ENCODE measurements around the gene SLC25A41. TPM values are rescaled to one million over a fixed set of nuclear protein-coding genes. Genes with fewer than 3 reads are reported as not detected.

SLC25A41 gene
- total RNA-seq, 2 experiments from 2014 or later: 0.46 to 0.64 TPM

GRCh38 chr19:6475321-6476108, 42.0 kb upstream of the SLC25A41 start:
- H3K4me1 Mint-ChIP-seq: peaks cover 12% of the 10 kb centered on the region
- no peak overlapping the region for H3K27ac Mint-ChIP-seq
- CTCF ChIA-PET: interaction anchor here (0.5 kb wide), 1 partner anchor 113 kb away, joined by 3 read pairs; no protein-coding TSS in a partner anchor
- H3K4me3 Mint-ChIP-seq: no peak overlapping the region
- intact Hi-C loops (cut with DNase I, micrococcal nuclease): loop anchor here in 1 of 2 experiments (1.0 kb wide), 3 partner anchors 15 to 102 kb away; no protein-coding TSS in a partner anchor
- H3K9me3 Mint-ChIP-seq (ENCODE audit: low read depth): no peaks in the 10 kb centered on the region
- DNase-seq: no peak
- peaks cover 21% of the 10 kb centered on the region for H3K36me3 Mint-ChIP-seq (ENCODE audit: low read depth)
- POLR2A ChIA-PET: no interaction called here
- no peaks in the 10 kb centered on the region for H3K27me3 Mint-ChIP-seq
- no peak for ATAC-seq

GRCh38 chr19:6473647-6474046, 40.1 kb upstream of the SLC25A41 start:
- intact Hi-C loops (cut with DNase I, micrococcal nuclease): no loop called here
- Mint-ChIP-seq H3K27ac (no peak overlapping the region), H3K36me3 (ENCODE audit: low read depth) (peaks cover 29% of the 10 kb centered on the region), H3K27me3 (no peaks in the 10 kb centered on the region), H3K4me3 (no peak overlapping the region), H3K9me3 (ENCODE audit: low read depth) (no peaks in the 10 kb centered on the region), H3K4me1 (peaks cover 3% of the 10 kb centered on the region)
- DNase-seq: no peak
- CTCF ChIA-PET: no interaction called here
- no peak for ATAC-seq
- POLR2A ChIA-PET: no interaction called here

- ATAC-seq (no peak), DNase-seq (no peak)
- CTCF ChIA-PET: interaction anchor here (0.6 kb wide), 1 partner anchor 38 kb away, joined by 4 read pairs; no protein-coding TSS in a partner anchor
- H3K4me1 Mint-ChIP-seq: peaks cover 3% of the 10 kb centered on the region
- POLR2A ChIA-PET: no interaction called here
- H3K36me3 Mint-ChIP-seq (ENCODE audit: low read depth): peaks cover 35% of the 10 kb centered on the region
- no peaks in the 10 kb centered on the region for H3K9me3 Mint-ChIP-seq (ENCODE audit: low read depth)
- intact Hi-C loops (cut with DNase I, micrococcal nuclease): no loop called here
- H3K27me3 Mint-ChIP-seq: no peaks in the 10 kb centered on the region
- no peak overlapping the region for H3K4me3 Mint-ChIP-seq
- H3K27ac Mint-ChIP-seq: no peak overlapping the region
These were observed 39.1 kb upstream of the SLC25A41 start for GRCh38 chr19:6472713-6473112.

GRCh38 chr19:6471076-6471475, 37.5 kb upstream of the SLC25A41 start:
- no peaks in the 10 kb centered on the region for H3K27me3 Mint-ChIP-seq
- POLR2A ChIA-PET: interaction anchor here (0.5 kb wide), 1 partner anchor 107 kb away, joined by 3 read pairs; no protein-coding TSS in a partner anchor
- no peak for DNase-seq
- no peak for ATAC-seq
- no peaks in the 10 kb centered on the region for H3K9me3 Mint-ChIP-seq (ENCODE audit: low read depth)
- peaks cover 33% of the 10 kb centered on the region for H3K36me3 Mint-ChIP-seq (ENCODE audit: low read depth)
- CTCF ChIA-PET: no interaction called here
- H3K4me3 Mint-ChIP-seq: no peak overlapping the region
- no peak overlapping the region for H3K27ac Mint-ChIP-seq
- H3K4me1 Mint-ChIP-seq: peaks cover 3% of the 10 kb centered on the region
- intact Hi-C loops (cut with DNase I, micrococcal nuclease): no loop called here

- H3K9me3 Mint-ChIP-seq (ENCODE audit: low read depth): no peaks in the 10 kb centered on the region
- H3K36me3 Mint-ChIP-seq (ENCODE audit: low read depth): peaks cover 29% of the 10 kb centered on the region
- no peak overlapping the region for H3K27ac Mint-ChIP-seq
- H3K27me3 Mint-ChIP-seq: no peaks in the 10 kb centered on the region
- intact Hi-C loops (cut with DNase I, micrococcal nuclease): no loop called here
- ATAC-seq (no peak), DNase-seq (no peak)
- H3K4me1 Mint-ChIP-seq: peaks cover 3% of the 10 kb centered on the region
- CTCF ChIA-PET: no interaction called here
- POLR2A ChIA-PET: interaction anchor here (0.7 kb wide), 1 partner anchor 232 kb away, joined by 3 read pairs; no protein-coding TSS in a partner anchor
- H3K4me3 Mint-ChIP-seq: no peak overlapping the region
These were observed 36.6 kb upstream of the SLC25A41 start for GRCh38 chr19:6470173-6470572.

- POLR2A ChIA-PET: no interaction called here
- no peak for ATAC-seq
- intact Hi-C loops (cut with DNase I, micrococcal nuclease): no loop called here
These were observed 33.8 kb upstream of the SLC25A41 start for GRCh38 chr19:6467384-6467783.

GRCh38 chr19:6466526-6467248, 33.1 kb upstream of the SLC25A41 start:
- Mint-ChIP-seq H3K36me3 (ENCODE audit: low read depth) (peaks cover 19% of the 10 kb centered on the region), H3K27ac (no peak overlapping the region), H3K4me1 (peaks cover 9% of the 10 kb centered on the region), H3K9me3 (ENCODE audit: low read depth) (no peaks in the 10 kb centered on the region), H3K27me3 (no peaks in the 10 kb centered on the region), H3K4me3 (no peak overlapping the region)
- POLR2A ChIA-PET: no interaction called here
- intact Hi-C loops (cut with DNase I, micrococcal nuclease): no loop called here
- no peak for ATAC-seq
- CTCF ChIA-PET: interaction anchor here (1.1 to 1.3 kb wide), 2 partner anchors 15 to 56 kb away, joined by 3 to 4 read pairs; no protein-coding TSS in a partner anchor
- DNase-seq: no peak

More at GRCh38 chr19:6467384-6467783, 33.8 kb upstream of the SLC25A41 start:
- no peaks in the 10 kb centered on the region for H3K9me3 Mint-ChIP-seq (ENCODE audit: low read depth)
- no peaks in the 10 kb centered on the region for H3K27me3 Mint-ChIP-seq
- H3K36me3 Mint-ChIP-seq (ENCODE audit: low read depth): peaks cover 19% of the 10 kb centered on the region
- CTCF ChIA-PET: interaction anchor here (1.3 kb wide), 1 partner anchor 15 kb away, joined by 4 read pairs; no protein-coding TSS in a partner anchor
- H3K4me1 Mint-ChIP-seq: peaks cover 9% of the 10 kb centered on the region
- H3K27ac Mint-ChIP-seq: no peak overlapping the region
- no peak overlapping the region for H3K4me3 Mint-ChIP-seq
- no peak for DNase-seq

GRCh38 chr19:6465663-6466062, 32.1 kb upstream of the SLC25A41 start:
- intact Hi-C loops (cut with DNase I, micrococcal nuclease): no loop called here
- H3K27me3 Mint-ChIP-seq: no peaks in the 10 kb centered on the region
- DNase-seq (no peak), ATAC-seq (no peak)
- ChIA-PET CTCF (no interaction called here), POLR2A (interaction anchor here (0.6 kb wide), 1 partner anchor 127 kb away, joined by 4 read pairs; no protein-coding TSS in a partner anchor)
- H3K4me1 Mint-ChIP-seq: peaks cover 9% of the 10 kb centered on the region
- no peaks in the 10 kb centered on the region for H3K9me3 Mint-ChIP-seq (ENCODE audit: low read depth)
- no peak overlapping the region for H3K4me3 Mint-ChIP-seq
- no peak overlapping the region for H3K27ac Mint-ChIP-seq
- H3K36me3 Mint-ChIP-seq (ENCODE audit: low read depth): peaks cover 17% of the 10 kb centered on the region

- CTCF ChIA-PET: interaction anchor here (0.5 kb wide), 1 partner anchor 916 kb away, joined by 3 read pairs; no protein-coding TSS in a partner anchor
- peaks cover 13% of the 10 kb centered on the region for H3K36me3 Mint-ChIP-seq (ENCODE audit: low read depth)
- intact Hi-C loops (cut with DNase I, micrococcal nuclease): no loop called here
- POLR2A ChIA-PET: no interaction called here
- H3K4me3 Mint-ChIP-seq: no peak overlapping the region
- no peaks in the 10 kb centered on the region for H3K9me3 Mint-ChIP-seq (ENCODE audit: low read depth)
- ATAC-seq (no peak), DNase-seq (no peak)
- peaks cover 11% of the 10 kb centered on the region for H3K4me1 Mint-ChIP-seq
- H3K27ac Mint-ChIP-seq: peak overlapping the region; percentile 17
- H3K27me3 Mint-ChIP-seq: no peaks in the 10 kb centered on the region
These were observed 31.4 kb upstream of the SLC25A41 start for GRCh38 chr19:6465006-6465405.

- POLR2A ChIA-PET: no interaction called here
- Mint-ChIP-seq H3K27ac (peak within 1 kb of the TSS; percentile 17), H3K4me3 (peak within 1 kb of the TSS; percentile 41), H3K4me1 (peaks cover 12% of the 10 kb centered on the region), H3K27me3 (no peaks in the 10 kb centered on the region), H3K36me3 (ENCODE audit: low read depth) (peaks cover 8% of the 10 kb centered on the region), H3K9me3 (ENCODE audit: low read depth) (no peaks in the 10 kb centered on the region)
- intact Hi-C loops (cut with DNase I, micrococcal nuclease): loop anchor here (5.0 kb wide), 2 partner anchors 38 to 637 kb away; partner anchors contain the start of gene TUBB4A (in 1 of the 2)
- CTCF ChIA-PET: interaction anchor here (0.5 kb wide), 1 partner anchor 917 kb away, joined by 3 read pairs; no protein-coding TSS in a partner anchor
- DNase-seq (peak; percentile 59), ATAC-seq (no peak)
These were observed 30.7 kb upstream of the SLC25A41 start, which contains the start of gene CRB3 for GRCh38 chr19:6464070-6464873. TSS of gene CRB3 (plus strand) at chr19:6464271. CDS start at chr19:6464702, 431 bp downstream.

All from activated CD4-positive, alpha-beta T cell treated with anti-CD3 and anti-CD28 coated beads for 36 hours (primary cell).